Endothelial cell of umbilical vein (primary cell): ENCODE results near the gene RPF1. TPM values are rescaled to one million over a fixed set of nuclear protein-coding genes. Genes with fewer than 3 reads are reported as not detected.

Experiments used
- BruUV-seq: library from RNA; stranded (reverse); fragments of 400-500 nt; replicated peaks from 2 replicates; lab custom pipeline; 2021; lab: Mats Ljungman, UMichigan
- CTCF ChIA-PET: fragments of 300-600, 350-600 bp; sonication (Branson Sonifier 250); formaldehyde crosslinking; loops from one replicate; lab custom pipeline; 2021; ENCODE audit warnings: antibody characterized with exemption, inconsistent platforms; lab: Charles Lee
- POLR2A ChIA-PET: fragments of 300-600, 350-600 bp; sonication (Branson Sonifier 250); formaldehyde crosslinking; loops from one replicate; lab custom pipeline; 2021; ENCODE audit warnings: antibody characterized with exemption, inconsistent platforms; lab: Charles Lee
- DNase-seq: peaks from one replicate; pipeline ENCODE4 v3.0.0-alpha.2; 2011; ENCODE audit warnings: low read depth, low spot score
- FAIRE-seq: peaks from 2 replicates; lab custom pipeline; 2011; peaks lifted over from hg19 to GRCh38; lab: Jason Lieb, UNC
- H2AFZ ChIP-seq: 2 replicates; pipeline ENCODE4 v1.6.0; 2012; ENCODE audit warnings: low read depth, low read length, control low read depth, inconsistent platforms
- H3K27ac ChIP-seq: 2 replicates; pipeline ENCODE4 v1.5.1; 2011; ENCODE audit warnings: low read depth, mild to moderate bottlenecking, control low read depth, low read length, moderate library complexity; ENCODE audit not compliant: insufficient read depth
- H3K27me3 ChIP-seq, 2 experiments: 2 replicates each; pipeline versions ENCODE4 v1.6.0 to v1.6.1; 2011; ENCODE audit warnings: low read length in 2 of 2, mixed read lengths in 1 of 2; ENCODE audit not compliant: control insufficient read depth in 2 of 2, insufficient read depth in 2 of 2
- H3K36me3 ChIP-seq, 2 experiments: 2 replicates in 1 of 2; 3 replicates in 1 of 2; pipeline ENCODE4 v1.5.1; 2011; ENCODE audit warnings: low read length in 2 of 2, mild to moderate bottlenecking in 1 of 2, moderate library complexity in 1 of 2; ENCODE audit not compliant: control insufficient read depth in 2 of 2, insufficient read depth in 2 of 2; ENCODE audit errors: extremely low read depth in 1 of 2
- H3K4me1 ChIP-seq: 3 replicates; pipeline ENCODE4 v1.5.1; 2011; ENCODE audit warnings: mild to moderate bottlenecking, low read length; ENCODE audit not compliant: control insufficient read depth, insufficient read depth; ENCODE audit errors: extremely low read depth
- H3K4me2 ChIP-seq: 2 replicates; pipeline ENCODE4 v1.6.1; 2011; ENCODE audit warnings: low read length, control low read depth, mixed read lengths; ENCODE audit not compliant: insufficient read depth
- H3K4me3 ChIP-seq, 3 experiments: fragments of 200-600 bp in 1 of 3; sonication (generic), shearing (Covaris generic) in 1 of 3; replicated peaks in 1 of 3; 2 replicates each; pipeline ENCODE4 v1.5.1; 2011 to 2016; ENCODE audit warnings: control low read depth in 3 of 3, low read length in 3 of 3, mild to moderate bottlenecking in 2 of 3, inconsistent platforms in 1 of 3, low read depth in 1 of 3, moderate library complexity in 1 of 3; ENCODE audit not compliant: insufficient read depth in 1 of 3
- H3K79me2 ChIP-seq: 2 replicates; pipeline ENCODE4 v1.6.0; 2012; ENCODE audit warnings: low read length, inconsistent platforms; ENCODE audit not compliant: control insufficient read depth, insufficient read depth
- H3K9ac ChIP-seq: replicated peaks from 2 replicates; pipeline ENCODE3; 2011; ENCODE audit warnings: low read length, control low read depth; ENCODE audit not compliant: insufficient read depth; ENCODE audit errors: extremely low read depth
- H3K9me1 ChIP-seq: replicated peaks from 3 replicates; pipeline ENCODE4 v1.6.0; 2011; ENCODE audit warnings: mild to moderate bottlenecking, low read length; ENCODE audit not compliant: control insufficient read depth, insufficient read depth; ENCODE audit errors: extremely low read depth
- H3K9me3 ChIP-seq: replicated peaks from 2 replicates; pipeline ENCODE4 v1.5.1; 2012; ENCODE audit warnings: low read length, inconsistent platforms; ENCODE audit not compliant: control insufficient read depth, insufficient read depth
- H4K20me1 ChIP-seq: replicated peaks from 2 replicates; pipeline ENCODE3; 2011; ENCODE audit warnings: mild to moderate bottlenecking, low read length; ENCODE audit not compliant: control insufficient read depth, insufficient read depth; ENCODE audit errors: extremely low read depth
- CTCF ChIP-seq, 2 donors: IDR thresholded peaks; 1 replicate in 1 of 2; 2 replicates in 1 of 2; pipeline ENCODE4 v1.5.1; 2011; ENCODE audit warnings: low read length in 2 of 2, mild to moderate bottlenecking in 2 of 2, moderate library complexity in 2 of 2, control low read depth in 1 of 2, inconsistent platforms in 1 of 2, low read depth in 1 of 2; ENCODE audit not compliant: insufficient read depth in 1 of 2; ENCODE audit errors: extremely low read depth in 1 of 2
- EZH2 ChIP-seq: IDR thresholded peaks from 2 replicates; pipeline ENCODE4 v1.6.1; 2012; ENCODE audit warnings: borderline replicate concordance, low read depth, mild to moderate bottlenecking, moderate library complexity, low read length, inconsistent platforms; ENCODE audit not compliant: severe bottlenecking
- FOS ChIP-seq: IDR thresholded peaks from 2 replicates; pipeline ENCODE4 v1.6.1; 2011; ENCODE audit warnings: mild to moderate bottlenecking, low read length, moderate library complexity, borderline replicate concordance; ENCODE audit not compliant: insufficient read depth
- GATA2 ChIP-seq: IDR thresholded peaks from 2 replicates; pipeline ENCODE4 v1.7.0; 2011; ENCODE audit warnings: low read depth, mild to moderate bottlenecking, moderate library complexity, mixed read lengths, low read length; ENCODE audit not compliant: insufficient read length, insufficient read depth
- JUN ChIP-seq: IDR thresholded peaks from 2 replicates; pipeline ENCODE4 v1.6.1; 2011; ENCODE audit warnings: borderline replicate concordance, low read depth; ENCODE audit not compliant: insufficient read length, insufficient read depth
- MAX ChIP-seq: IDR thresholded peaks from 2 replicates; pipeline ENCODE4 v1.6.1; 2011; ENCODE audit not compliant: insufficient read depth, insufficient read length
- MYC ChIP-seq: IDR thresholded peaks from one replicate; pipeline ENCODE4 v1.6.1; 2011; ENCODE audit warnings: mild to moderate bottlenecking, low read depth, low read length
- POLR2A ChIP-seq: IDR thresholded peaks from 2 replicates; pipeline ENCODE4 v1.6.1; 2012; ENCODE audit warnings: low read depth, mild to moderate bottlenecking, control low read depth, low read length
- dilution Hi-C: fragments of 300-500 bp; cut with MboI; formaldehyde crosslinking; loops from one replicate; pipeline ENCODE4 v1.15.0; 2019; ENCODE audit warnings: low sequenced_read_pairs; ENCODE audit not compliant: extremely low pct_ligation_motif_present
- intact Hi-C: fragments of 100-400 bp; cut with micrococcal nuclease; formaldehyde crosslinking; loops from one replicate; pipeline ENCODE4 v1.10.0; 2022
- polyA plus RNA-seq, 4 experiments: library from polyadenylated mRNA; depleted of rRNA in 3 of 4; stranded (reverse) in 3 of 4; unstranded in 1 of 4; fragments of >200 nt; gene quantifications; 2 replicates each; pipeline versions ENCODE4 v1.2.1 to v1.2.3, GENCODE V29; 2011 to 2012; ENCODE audit warnings: missing spikeins in 1 of 4
- total RNA-seq: library from RNA; stranded (reverse); gene quantifications from 2 replicates; pipeline ENCODE4 v1.2.3, GENCODE V29; 2021

RPF1 gene
- total and polyA plus RNA-seq, 2 donors (not counting 3 experiments of a cell fraction or from before 2014, with no cell fraction given) = 15.3 to 32.6 TPM

- DNase-seq = no peak
- Histone ChIP-seq H3K27me3 (no peaks in the 10 kb centered on the region), H2AFZ (no peak overlapping the region), H4K20me1 (no peaks in the 10 kb centered on the region), H3K27ac (no peak overlapping the region), H3K9me1 (no peaks in the 10 kb centered on the region), H3K4me1 (no peaks in the 10 kb centered on the region), H3K9ac (no peak overlapping the region), H3K4me2 (no peak overlapping the region), H3K4me3 (no peak overlapping the region), H3K79me2 (no peaks in the 10 kb centered on the region), H3K9me3 (no peaks in the 10 kb centered on the region), H3K36me3 (no peaks in the 10 kb centered on the region)
- CTCF ChIA-PET = no interaction called here
- POLR2A ChIA-PET = no interaction called here
- intact Hi-C loops = loop anchor here (2.0 kb wide), 1 partner anchor 98 kb away; no protein-coding TSS in a partner anchor
- BruUV-seq = no TSS peak
- TF ChIP-seq CTCF (IDR thresholded peaks at IDR 0.05; ENCODE audit: extremely low read depth in 1 of 2, insufficient read depth in 1 of 2, low read depth in 1 of 2, low read length in 2 of 2) (no peak), GATA2 (no peak), MAX (no peak), FOS (no peak), EZH2 (no peak), POLR2A (no peak), JUN (no peak), MYC (no peak)
- dilution Hi-C loops = no loop called here
- no peak for FAIRE-seq
Measured at GRCh38 chr1:84540759-84541158, 61.7 kb downstream of the RPF1 start.
